ENCODE measurements around the gene AIM2.

Gene AIM2

DNA sequence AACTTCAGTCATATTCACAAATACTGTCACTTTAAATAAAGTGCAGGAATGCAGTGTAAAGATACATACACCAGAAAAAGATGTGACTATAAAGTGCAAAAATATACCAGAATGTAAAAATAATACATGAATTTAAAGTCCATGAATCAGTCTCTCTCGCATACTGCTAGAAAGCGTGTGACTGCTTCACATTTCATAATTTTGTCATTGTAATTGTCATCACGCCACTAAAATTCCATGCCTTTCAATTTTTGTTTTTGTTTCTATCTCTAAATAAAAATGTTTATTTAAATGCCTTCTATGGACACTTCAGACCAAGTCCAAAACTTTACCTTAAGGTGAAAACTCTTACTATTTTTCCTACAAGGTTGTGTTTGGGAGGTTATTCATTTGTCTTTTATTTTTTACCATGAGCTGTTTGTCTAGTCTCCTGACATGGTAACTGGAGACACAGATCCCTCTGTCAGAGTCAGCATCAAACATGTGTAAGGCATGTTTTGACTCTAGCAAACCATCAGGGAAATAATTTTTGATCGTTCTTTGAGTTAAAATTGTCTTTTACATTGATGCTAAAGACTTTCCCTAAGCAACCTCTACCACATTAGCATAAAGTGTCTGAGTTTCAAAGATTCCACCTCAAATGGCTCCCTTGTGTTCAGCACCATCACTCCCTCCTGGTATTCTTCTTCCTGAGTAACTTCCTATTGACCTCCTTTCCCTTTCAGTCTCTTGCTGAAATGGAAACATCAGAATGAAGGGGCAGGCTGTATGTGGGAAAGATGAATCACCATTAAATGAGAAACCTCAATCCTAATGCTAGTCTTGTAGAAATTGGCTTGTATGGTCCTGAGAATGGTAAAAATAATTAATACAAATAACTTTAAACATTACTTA is 14.0 kb upstream of the AIM2 start:
- peaks cover 11% of the 10 kb centered on the region for H3K4me1 Mint-ChIP-seq
- H3K9me3 Mint-ChIP-seq: no peaks in the 10 kb centered on the region
- no peak overlapping the region for H3K27ac Mint-ChIP-seq (ENCODE audit: low read depth)
- no peaks in the 10 kb centered on the region for H3K27me3 Mint-ChIP-seq
- no peak overlapping the region for H3K4me3 Mint-ChIP-seq
- ATAC-seq (replicated peaks; ENCODE audit: extremely low read depth, poor library complexity, severe bottlenecking) (no peak), DNase-seq (ENCODE audit: low spot score in 2 of 2) (no peak)
- peaks cover 4% of the 10 kb centered on the region for H3K36me3 Mint-ChIP-seq (ENCODE audit: insufficient read depth)

DNA sequence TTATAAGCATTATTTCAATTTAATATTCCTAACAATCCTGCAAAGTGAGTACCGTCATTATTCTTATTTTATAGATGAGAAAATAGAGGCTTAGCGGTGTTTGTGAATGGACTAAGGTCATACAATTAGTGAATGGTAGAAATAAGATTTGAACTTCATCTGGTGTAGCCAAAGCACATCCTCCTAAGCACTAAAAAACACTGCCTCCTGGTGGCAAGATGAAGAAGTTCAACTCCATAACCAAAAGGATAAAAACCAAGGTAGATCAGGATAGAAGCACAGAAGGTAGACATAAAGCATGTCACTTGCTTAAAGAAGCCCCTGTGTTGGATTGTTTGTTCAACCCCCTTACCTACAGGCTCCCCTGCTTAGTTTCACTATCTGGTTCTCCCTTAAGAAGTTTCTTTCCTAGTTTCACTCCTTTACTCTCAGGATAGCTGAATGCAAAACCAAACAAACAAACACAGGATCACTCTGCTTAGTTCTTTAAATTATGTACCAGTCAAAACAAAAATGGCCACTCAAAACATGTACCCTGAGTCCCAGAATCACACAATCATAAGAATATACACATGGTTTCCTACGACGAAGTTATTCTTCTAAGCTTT is 12.7 kb upstream of the AIM2 start:
- no peak overlapping the region for H3K4me3 Mint-ChIP-seq
- H3K4me1 Mint-ChIP-seq: peaks cover 11% of the 10 kb centered on the region

DNA sequence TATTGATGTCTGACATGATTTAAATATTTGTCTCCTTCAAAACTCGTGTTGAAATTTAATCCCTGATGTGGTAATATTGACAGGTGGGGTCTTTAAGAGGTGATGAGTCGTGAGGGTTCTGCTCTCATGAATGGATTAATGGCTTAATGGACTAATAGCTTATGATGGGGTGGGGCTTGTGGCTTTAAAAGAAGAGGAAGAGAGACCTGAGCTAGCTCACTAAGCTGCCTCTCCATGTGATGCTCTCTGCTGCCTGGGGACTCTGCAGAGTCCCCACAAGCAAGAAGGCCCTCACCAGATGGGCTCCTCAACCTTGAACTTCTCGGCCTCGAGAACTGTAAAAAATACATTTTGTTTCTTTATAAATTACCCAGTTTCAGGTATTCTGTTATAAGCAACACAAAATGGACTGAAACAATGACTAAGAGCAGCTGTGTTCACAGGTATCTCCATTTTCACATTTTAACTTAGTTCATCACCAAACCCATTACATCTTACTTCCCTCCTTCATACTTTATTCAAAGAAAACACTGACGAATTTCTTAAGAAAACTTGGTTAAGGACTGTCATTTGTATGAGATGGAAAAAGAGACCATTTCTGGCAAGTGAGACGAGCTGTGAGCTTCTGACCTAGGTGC is 12.1 kb upstream of the AIM2 start:
- no peak for ATAC-seq (replicated peaks; ENCODE audit: extremely low read depth, poor library complexity, severe bottlenecking)
- Mint-ChIP-seq H3K9me3 (no peaks in the 10 kb centered on the region), H3K27me3 (no peaks in the 10 kb centered on the region)

More for the DNA sequence above, 12.7 kb upstream of the AIM2 start:
- peak in 1 of 2 donors; percentile 21 for DNase-seq (ENCODE audit: low spot score in 2 of 2)
- H3K27ac Mint-ChIP-seq (ENCODE audit: low read depth): no peak overlapping the region
- ATAC-seq (replicated peaks; ENCODE audit: extremely low read depth, poor library complexity, severe bottlenecking): no peak
- H3K27me3 Mint-ChIP-seq: no peaks in the 10 kb centered on the region
- no peaks in the 10 kb centered on the region for H3K9me3 Mint-ChIP-seq
- H3K36me3 Mint-ChIP-seq (ENCODE audit: insufficient read depth): peaks cover 4% of the 10 kb centered on the region

DNA sequence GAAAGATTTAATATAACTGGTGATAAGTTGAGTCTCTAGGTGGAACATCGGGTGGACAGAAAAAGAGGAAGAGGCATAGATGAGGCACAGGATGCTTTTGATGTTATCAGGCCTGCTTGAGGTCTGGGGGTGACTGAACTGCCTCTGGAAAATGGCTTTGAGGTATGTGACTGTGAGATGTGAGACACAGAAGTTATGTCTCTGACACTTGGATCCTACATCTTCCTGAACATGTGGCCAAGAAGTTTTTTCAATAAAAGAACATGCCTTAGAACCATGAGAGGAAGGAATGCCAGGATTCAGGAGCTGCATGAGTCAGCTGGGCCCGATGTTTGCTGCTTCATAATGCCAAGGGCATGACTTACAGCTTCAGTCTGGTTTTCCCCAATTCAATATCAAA is 11.5 kb upstream of the AIM2 start:
- peaks cover 11% of the 10 kb centered on the region for H3K4me1 Mint-ChIP-seq
- H3K36me3 Mint-ChIP-seq (ENCODE audit: insufficient read depth): peaks cover 4% of the 10 kb centered on the region
- H3K9me3 Mint-ChIP-seq: no peaks in the 10 kb centered on the region
- H3K27me3 Mint-ChIP-seq: no peaks in the 10 kb centered on the region
- ATAC-seq (replicated peaks; ENCODE audit: extremely low read depth, poor library complexity, severe bottlenecking) (peak; percentile 24), DNase-seq (ENCODE audit: low spot score in 2 of 2) (no peak)
- H3K27ac Mint-ChIP-seq (ENCODE audit: low read depth): no peak overlapping the region
- no peak overlapping the region for H3K4me3 Mint-ChIP-seq

More for the DNA sequence above, 12.1 kb upstream of the AIM2 start:
- H3K27ac Mint-ChIP-seq (ENCODE audit: low read depth): no peak overlapping the region
- DNase-seq (ENCODE audit: low spot score in 2 of 2): no peak
- H3K4me1 Mint-ChIP-seq: peaks cover 11% of the 10 kb centered on the region
- H3K36me3 Mint-ChIP-seq (ENCODE audit: insufficient read depth): peaks cover 4% of the 10 kb centered on the region
- no peak overlapping the region for H3K4me3 Mint-ChIP-seq

DNA sequence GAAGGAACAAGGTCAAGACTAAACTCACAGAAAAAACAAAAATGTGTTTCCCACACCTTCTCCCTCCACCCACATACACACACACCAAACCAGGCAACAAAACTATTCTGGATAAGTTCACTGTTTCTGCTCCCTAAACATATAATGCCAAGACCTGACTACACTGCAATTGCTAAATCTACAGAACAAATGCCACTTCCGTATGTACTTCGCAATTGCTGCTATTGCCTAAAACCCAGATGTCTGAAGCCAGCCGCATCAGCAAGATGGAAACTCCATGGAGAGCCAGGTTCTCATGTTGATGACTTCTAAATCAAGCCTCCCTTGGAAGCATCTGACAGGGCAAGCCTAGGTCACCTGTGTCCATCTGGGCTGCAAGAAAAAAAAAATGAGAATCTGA is 8.3 kb upstream of the AIM2 start:
- Mint-ChIP-seq H3K27me3 (no peaks in the 10 kb centered on the region), H3K9me3 (no peaks in the 10 kb centered on the region), H3K4me3 (no peak overlapping the region), H3K4me1 (no peaks in the 10 kb centered on the region), H3K36me3 (ENCODE audit: insufficient read depth) (peaks cover 2% of the 10 kb centered on the region), H3K27ac (ENCODE audit: low read depth) (no peak overlapping the region)
- no peak for ATAC-seq (replicated peaks; ENCODE audit: extremely low read depth, poor library complexity, severe bottlenecking)
- no peak for DNase-seq (ENCODE audit: low spot score in 2 of 2)

DNA sequence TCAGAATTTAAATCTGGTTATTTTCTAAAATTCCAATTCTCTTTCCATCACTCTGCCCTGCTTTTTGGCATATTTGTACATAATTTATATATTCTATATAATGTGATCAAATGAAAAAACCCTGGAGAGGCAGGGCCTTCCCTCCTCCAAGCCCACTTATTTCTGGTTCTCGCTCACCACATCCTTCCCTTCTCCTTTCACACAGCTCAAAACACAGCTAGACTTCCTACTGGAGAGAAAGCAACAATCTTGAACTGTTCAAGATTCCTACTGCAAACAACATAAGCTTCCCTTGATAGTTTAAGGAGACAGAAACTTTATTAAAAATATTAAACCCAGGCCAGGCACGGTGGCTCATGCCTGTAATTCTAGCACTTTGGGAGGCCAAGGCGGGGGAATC is 7.6 kb upstream of the AIM2 start:
- no peaks in the 10 kb centered on the region for H3K4me1 Mint-ChIP-seq
- no peak overlapping the region for H3K4me3 Mint-ChIP-seq
- DNase-seq (ENCODE audit: low spot score in 2 of 2): no peak
- H3K36me3 Mint-ChIP-seq (ENCODE audit: insufficient read depth): peaks cover 2% of the 10 kb centered on the region
- no peak for ATAC-seq (replicated peaks; ENCODE audit: extremely low read depth, poor library complexity, severe bottlenecking)
- no peaks in the 10 kb centered on the region for H3K27me3 Mint-ChIP-seq
- no peaks in the 10 kb centered on the region for H3K9me3 Mint-ChIP-seq
- no peak overlapping the region for H3K27ac Mint-ChIP-seq (ENCODE audit: low read depth)

DNA sequence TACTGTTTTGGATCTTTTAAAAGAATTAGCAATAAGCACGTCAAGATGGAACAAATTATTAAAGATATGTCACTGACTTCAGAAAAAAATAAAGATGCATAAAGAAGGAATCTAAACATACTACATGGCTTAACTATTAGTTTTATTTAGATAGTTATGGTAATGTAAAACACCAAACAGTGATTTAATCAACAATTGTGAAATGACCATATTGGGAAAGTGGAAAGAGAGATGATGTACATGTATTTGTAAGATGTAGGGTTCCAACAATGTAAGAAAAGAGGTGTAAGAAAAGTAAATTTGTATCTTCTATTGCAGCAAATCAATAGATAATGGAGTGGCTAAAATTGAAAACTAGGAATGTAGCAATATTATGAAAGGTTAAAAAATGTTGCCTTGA is 6.4 kb upstream of the AIM2 start:
- no peak for DNase-seq (ENCODE audit: low spot score in 2 of 2)
- Mint-ChIP-seq H3K27ac (ENCODE audit: low read depth) (no peak overlapping the region), H3K4me3 (no peak overlapping the region), H3K4me1 (peaks cover 3% of the 10 kb centered on the region), H3K36me3 (ENCODE audit: insufficient read depth) (peaks cover 2% of the 10 kb centered on the region), H3K9me3 (no peaks in the 10 kb centered on the region), H3K27me3 (no peaks in the 10 kb centered on the region)
- ATAC-seq (replicated peaks; ENCODE audit: extremely low read depth, poor library complexity, severe bottlenecking): no peak

DNA sequence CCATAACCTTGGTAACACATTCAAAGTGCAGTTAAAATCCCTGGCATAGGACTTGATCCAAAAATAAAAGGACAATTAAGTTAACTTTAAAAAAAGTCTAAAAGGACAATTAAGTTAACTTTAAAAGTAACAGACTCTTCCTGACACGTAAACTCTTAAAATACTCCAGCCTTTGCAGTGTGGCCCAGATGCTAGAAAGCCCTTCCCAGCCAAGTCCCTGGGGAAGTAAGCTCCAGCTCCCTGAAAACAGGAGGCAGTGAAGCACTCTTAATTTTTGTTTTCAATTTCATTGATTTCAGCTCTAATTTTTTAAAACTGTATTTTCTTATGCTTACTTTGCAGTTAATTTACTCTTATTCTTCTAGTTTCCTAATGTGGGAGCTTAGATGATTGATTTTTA is 5.1 kb upstream of the AIM2 start:
- Mint-ChIP-seq H3K27me3 (no peaks in the 10 kb centered on the region), H3K4me3 (no peak overlapping the region), H3K27ac (ENCODE audit: low read depth) (no peak overlapping the region), H3K36me3 (ENCODE audit: insufficient read depth) (peaks cover 6% of the 10 kb centered on the region), H3K9me3 (no peaks in the 10 kb centered on the region), H3K4me1 (peaks cover 17% of the 10 kb centered on the region)
- DNase-seq (ENCODE audit: low spot score in 2 of 2): no peak
- ATAC-seq (replicated peaks; ENCODE audit: extremely low read depth, poor library complexity, severe bottlenecking): no peak

DNA sequence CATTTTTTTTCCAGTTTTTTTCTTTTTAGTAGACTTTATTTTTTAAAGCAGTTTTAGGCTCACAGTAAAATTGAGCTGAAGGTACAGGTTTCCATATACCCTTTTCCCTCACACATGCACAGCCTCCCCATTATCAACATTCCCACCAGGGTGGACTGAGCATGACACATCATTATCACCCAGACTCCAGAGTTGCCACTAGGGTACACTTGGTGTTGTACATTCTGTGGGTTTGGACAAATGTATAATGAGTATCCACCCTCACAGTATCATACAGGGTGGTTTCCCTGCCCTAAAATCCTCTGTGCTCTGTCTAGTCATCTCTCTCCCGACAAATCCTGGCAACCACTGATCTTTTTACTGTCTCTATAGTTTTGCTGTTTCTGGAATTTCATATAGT is 3.0 kb upstream of the AIM2 start:
- no peak overlapping the region for H3K4me3 Mint-ChIP-seq
- H3K27me3 Mint-ChIP-seq: no peaks in the 10 kb centered on the region
- peaks cover 8% of the 10 kb centered on the region for H3K36me3 Mint-ChIP-seq (ENCODE audit: insufficient read depth)
- ATAC-seq (replicated peaks; ENCODE audit: extremely low read depth, poor library complexity, severe bottlenecking) (no peak), DNase-seq (ENCODE audit: low spot score in 2 of 2) (no peak)
- H3K27ac Mint-ChIP-seq (ENCODE audit: low read depth): no peak overlapping the region
- H3K9me3 Mint-ChIP-seq: no peaks in the 10 kb centered on the region
- H3K4me1 Mint-ChIP-seq: peaks cover 34% of the 10 kb centered on the region

DNA sequence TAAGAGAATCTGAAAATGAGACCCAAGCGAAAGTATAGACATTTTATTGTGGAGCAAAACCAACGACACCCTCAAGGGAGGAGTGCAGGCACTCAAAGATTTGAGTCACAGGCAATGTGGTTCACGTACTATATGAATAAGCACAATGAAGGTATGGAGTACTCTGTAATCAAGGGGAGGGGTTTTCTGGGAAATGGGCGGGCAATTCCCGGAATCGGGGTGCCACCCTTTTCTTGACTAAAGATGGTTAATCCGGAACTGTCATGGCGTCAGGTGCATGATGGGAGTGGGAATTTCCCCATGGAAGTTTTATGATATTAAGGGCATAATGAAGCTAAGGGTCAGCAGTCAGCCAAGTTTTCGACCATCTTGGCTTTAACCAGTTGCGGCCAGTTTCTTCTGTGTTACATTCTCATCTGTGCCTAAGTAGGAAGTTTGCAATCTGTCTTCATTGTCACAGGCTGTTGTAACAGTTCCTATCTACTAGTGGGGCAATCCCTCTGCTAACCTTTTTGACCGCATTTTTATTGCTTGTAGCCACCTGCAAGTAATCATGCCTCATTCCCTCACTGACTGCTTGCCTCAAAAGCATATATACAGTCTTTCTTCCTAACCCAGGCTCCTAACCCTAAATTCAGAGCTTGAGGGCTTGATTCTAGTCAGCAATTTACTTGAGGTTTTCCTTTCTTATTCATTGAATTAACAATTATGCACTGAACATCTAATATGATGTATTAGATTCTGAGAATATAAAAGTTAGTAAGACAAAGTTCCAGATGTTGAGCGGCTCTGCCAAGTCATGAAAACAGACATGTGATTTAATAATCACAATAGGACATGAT is 775 bp upstream of the AIM2 start:
- peaks cover 35% of the 10 kb centered on the region for H3K4me1 Mint-ChIP-seq
- peak overlapping the region; percentile 68 for H3K4me3 Mint-ChIP-seq
- peak overlapping the region; percentile 95 for H3K27ac Mint-ChIP-seq (ENCODE audit: low read depth)
- peak; percentile 76 to 82 for DNase-seq (ENCODE audit: low spot score in 2 of 2)
- no peaks in the 10 kb centered on the region for H3K27me3 Mint-ChIP-seq
- no peaks in the 10 kb centered on the region for H3K9me3 Mint-ChIP-seq
- peaks cover 8% of the 10 kb centered on the region for H3K36me3 Mint-ChIP-seq (ENCODE audit: insufficient read depth)
- peak; percentile 74 for ATAC-seq (replicated peaks; ENCODE audit: extremely low read depth, poor library complexity, severe bottlenecking)

DNA sequence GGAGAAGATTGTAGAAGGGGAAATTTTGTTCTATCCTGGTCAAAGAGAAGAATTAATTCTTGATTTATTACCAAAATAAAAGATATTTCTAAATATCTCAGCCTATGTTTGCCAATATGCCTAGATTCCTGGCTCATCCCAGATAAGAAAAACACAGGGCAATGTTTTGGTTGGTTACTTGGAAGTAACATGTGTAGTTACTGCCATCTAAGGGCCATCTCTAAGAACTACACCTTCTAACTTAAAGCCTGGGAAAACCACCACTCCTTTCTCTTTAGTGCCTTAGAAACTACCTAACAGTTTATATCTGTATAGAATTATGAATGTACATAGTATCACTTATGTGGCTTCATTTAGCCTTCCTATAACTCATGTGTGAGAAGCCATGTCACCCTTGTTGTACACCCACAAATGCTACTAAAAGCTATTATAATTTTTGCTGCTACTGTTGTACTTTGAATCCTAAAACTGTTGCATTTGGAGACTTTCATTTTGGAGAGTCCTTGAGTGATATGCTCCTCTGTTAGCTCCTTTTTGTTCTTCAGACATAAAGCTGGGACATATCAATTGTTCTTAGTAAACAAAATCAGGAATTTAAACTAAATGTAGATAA is 4.5 kb downstream of the AIM2 start:
- Mint-ChIP-seq H3K9me3 (no peaks in the 10 kb centered on the region), H3K27ac (ENCODE audit: low read depth) (peak overlapping the region; percentile 74), H3K4me1 (peaks cover 51% of the 10 kb centered on the region), H3K27me3 (no peaks in the 10 kb centered on the region), H3K36me3 (ENCODE audit: insufficient read depth) (peaks cover 10% of the 10 kb centered on the region), H3K4me3 (no peak overlapping the region)
- no peak for DNase-seq (ENCODE audit: low spot score in 2 of 2)
- ATAC-seq (replicated peaks; ENCODE audit: extremely low read depth, poor library complexity, severe bottlenecking): no peak

DNA sequence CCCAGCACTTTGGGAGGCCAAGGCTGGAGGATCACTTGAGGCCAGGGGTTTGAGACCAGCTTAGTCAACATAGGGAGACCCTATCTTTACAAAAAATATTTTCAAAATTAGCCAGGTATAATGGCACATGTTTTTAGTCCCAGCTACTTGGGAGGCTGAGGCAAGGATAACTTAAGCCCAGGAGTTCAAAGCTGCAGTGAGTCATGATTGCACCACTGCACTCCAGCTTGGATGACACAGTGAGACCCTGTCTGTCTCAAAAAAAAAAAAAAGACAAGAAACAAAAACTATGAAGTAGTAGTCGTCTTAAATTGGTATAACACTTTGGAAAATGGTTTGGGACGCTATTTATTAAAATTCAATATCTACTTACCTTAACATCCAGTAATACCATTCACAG is 7.7 kb downstream of the AIM2 start:
- Mint-ChIP-seq H3K27me3 (no peaks in the 10 kb centered on the region), H3K4me3 (no peak overlapping the region), H3K36me3 (ENCODE audit: insufficient read depth) (peaks cover 3% of the 10 kb centered on the region), H3K27ac (ENCODE audit: low read depth) (peak overlapping the region; percentile 98), H3K4me1 (peaks cover 38% of the 10 kb centered on the region), H3K9me3 (no peaks in the 10 kb centered on the region)
- DNase-seq (ENCODE audit: low spot score in 2 of 2): no peak
- no peak for ATAC-seq (replicated peaks; ENCODE audit: extremely low read depth, poor library complexity, severe bottlenecking)
